ENCODE results near the gene KLHL29.

GRCh38 chr2:23488584-23488983 is 103.6 kb downstream of the KLHL29 start:
- no peak for TF ChIP-seq CTCF (IDR thresholded peaks at IDR 0.05 in 8 of 11, conservative IDR thresholded peaks at IDR 0.05 in 3 of 11)
- TF ChIP-seq POLR2A (IDR thresholded peaks at IDR 0.05): no peak
- TF ChIP-seq POLR2AphosphoS5 (IDR thresholded peaks at IDR 0.05): no peak
